ENCODE data around the gene EML4.
"Not testable (repeated sequence)": the region's sequence is repeated elsewhere in the genome, so short reads cannot be mapped to it uniquely, and the experiment has no call there.

EML4 gene

DNA sequence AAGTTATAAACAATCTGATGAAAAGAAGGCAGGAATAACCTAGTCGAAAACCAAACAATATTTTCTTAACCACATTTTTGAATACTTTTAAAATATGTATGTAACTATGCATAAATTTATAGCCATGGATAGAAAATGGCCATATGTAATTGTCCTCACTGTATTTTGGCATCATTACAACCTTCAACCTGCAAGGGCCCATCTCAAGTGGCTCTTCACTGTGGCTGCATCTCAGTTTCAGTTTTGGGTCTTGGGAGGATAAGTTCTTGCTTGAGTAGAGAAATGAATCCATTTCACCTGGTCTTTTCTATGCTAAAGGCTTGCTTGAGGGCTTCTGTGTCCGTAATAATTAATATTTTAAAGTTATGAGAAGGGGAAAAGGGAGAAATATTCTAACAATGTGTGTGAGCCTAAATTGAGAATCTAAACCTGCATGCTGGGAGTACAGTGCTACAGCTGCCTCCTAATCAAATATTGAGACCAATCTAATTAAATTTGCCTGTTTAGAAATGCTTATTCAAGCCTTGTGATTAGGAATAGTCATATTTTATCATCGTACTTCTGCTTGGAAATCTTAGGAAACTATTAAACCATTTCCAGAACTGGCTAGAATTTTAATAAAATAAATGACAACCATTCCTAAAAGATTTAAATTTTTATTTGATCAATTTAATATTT is 92.5 kb downstream of the EML4 start:
- no peak for DNase-seq (ENCODE audit: low read depth)
- H3K4me3 ChIP-seq (ENCODE audit: low read depth, low read length), result no peak overlapping the region
- TF ChIP-seq, protein P1, sequence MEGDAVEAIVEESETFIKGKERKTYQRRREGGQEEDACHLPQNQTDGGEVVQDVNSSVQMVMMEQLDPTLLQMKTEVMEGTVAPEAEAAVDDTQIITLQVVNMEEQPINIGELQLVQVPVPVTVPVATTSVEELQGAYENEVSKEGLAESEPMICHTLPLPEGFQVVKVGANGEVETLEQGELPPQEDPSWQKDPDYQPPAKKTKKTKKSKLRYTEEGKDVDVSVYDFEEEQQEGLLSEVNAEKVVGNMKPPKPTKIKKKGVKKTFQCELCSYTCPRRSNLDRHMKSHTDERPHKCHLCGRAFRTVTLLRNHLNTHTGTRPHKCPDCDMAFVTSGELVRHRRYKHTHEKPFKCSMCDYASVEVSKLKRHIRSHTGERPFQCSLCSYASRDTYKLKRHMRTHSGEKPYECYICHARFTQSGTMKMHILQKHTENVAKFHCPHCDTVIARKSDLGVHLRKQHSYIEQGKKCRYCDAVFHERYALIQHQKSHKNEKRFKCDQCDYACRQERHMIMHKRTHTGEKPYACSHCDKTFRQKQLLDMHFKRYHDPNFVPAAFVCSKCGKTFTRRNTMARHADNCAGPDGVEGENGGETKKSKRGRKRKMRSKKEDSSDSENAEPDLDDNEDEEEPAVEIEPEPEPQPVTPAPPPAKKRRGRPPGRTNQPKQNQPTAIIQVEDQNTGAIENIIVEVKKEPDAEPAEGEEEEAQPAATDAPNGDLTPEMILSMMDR (IDR thresholded peaks at IDR 0.05; ENCODE audit: control insufficient read depth, extremely low read depth, insufficient read depth), result no peak

DNA sequence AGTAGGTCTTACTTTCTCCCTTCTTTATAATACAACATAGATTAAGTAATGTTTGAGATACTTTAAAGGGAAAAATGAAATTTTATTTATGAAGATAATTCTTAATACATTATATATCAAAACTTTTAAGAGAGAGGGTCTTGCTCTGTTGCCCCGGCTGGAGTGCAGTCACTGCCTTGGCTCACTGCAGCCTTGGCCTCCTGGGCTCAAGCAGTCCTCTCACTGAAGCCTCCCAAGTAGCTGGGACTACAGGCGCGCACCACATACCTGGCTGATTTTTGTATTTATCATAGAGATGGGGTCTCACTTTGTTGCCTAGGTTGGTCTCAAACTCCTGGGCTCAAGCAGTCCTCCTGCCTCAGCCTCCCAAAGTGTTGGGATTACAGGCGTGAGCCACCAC is 97.1 kb downstream of the EML4 start:
- no peak overlapping the region for H3K4me3 ChIP-seq (ENCODE audit: low read depth, low read length)
- TF ChIP-seq, protein P1 (IDR thresholded peaks at IDR 0.05; ENCODE audit: control insufficient read depth, extremely low read depth, insufficient read depth), result no peak
- no peak for DNase-seq (ENCODE audit: low read depth)

DNA sequence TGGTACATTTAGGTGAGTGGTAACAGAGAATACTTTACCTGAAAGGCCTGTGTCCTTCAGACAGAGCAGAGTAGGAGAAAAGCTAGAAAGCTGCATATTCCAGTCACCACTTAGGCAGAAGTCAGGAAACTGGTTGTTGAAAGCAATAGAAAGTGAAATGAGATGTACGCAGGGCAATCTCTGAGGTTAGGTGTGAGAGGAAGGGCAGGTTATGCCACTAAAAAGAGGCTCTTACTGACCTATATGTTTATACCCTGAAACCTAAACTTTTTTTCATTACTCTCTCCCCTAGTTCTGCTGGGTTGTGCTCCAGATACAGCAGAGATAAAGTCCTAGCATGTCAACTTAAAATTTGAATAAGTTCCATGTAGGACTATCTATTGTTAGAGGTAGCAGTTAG is 98.4 kb downstream of the EML4 start:
- no peak overlapping the region for H3K4me3 ChIP-seq (ENCODE audit: low read depth, low read length)
- TF ChIP-seq, protein P1 (IDR thresholded peaks at IDR 0.05; ENCODE audit: control insufficient read depth, extremely low read depth, insufficient read depth), result no peak
- DNase-seq (ENCODE audit: low read depth), result no peak

DNA sequence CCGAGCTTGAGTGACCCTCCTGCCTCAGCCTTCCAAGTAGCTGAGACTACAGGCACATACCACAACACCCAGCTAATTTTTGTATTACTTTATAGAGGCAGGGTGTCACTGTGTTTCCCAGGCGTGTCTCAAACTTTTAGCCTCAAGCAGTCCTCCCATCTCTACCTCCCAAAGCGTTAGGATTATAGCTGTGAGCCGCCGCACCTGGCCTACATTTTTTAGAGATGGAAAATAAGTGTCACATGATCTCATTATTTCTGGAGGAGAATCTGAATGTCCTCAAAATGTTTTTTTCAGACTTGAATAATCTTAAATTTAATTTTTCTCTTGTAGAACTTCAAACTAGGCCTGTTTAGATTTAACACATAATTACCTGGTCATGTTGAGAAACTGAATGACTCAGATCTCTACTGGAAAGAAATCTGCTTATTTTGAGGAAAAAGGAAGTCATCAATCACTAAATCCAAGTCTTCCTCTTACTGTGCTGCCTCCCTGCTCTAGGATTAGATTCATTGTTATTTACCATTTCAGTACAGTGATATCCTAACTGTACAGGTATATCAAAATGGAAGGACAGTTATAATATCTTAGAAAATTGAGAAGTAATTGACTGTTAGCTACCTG is 99.5 kb downstream of the EML4 start:
- TF ChIP-seq, protein P1 (IDR thresholded peaks at IDR 0.05; ENCODE audit: control insufficient read depth, extremely low read depth, insufficient read depth), result no peak
- H3K4me3 ChIP-seq (ENCODE audit: low read depth, low read length), result no peak overlapping the region
- no peak for DNase-seq (ENCODE audit: low read depth)

DNA sequence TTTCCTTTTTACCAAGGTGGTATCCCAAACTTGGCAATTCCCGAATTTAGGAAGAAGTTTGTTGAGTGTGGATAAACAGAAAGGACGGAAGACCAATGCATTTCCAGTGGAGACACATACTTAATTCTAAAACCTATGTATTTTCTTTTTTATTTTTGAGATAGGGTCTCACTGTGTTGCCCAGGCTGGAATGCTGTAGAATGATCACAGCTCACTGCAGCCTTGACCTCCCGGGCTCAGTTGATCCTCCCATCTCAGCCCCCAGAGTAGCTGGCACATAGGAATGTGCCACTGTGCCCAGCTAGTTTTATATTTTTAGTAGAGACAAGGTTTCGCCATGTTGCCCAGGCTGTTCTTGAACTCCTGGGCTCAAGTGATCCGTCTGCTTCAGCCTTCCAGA is 101.6 kb downstream of the EML4 start:
- DNase-seq (ENCODE audit: low read depth), result no peak
- TF ChIP-seq, protein P1 (IDR thresholded peaks at IDR 0.05; ENCODE audit: control insufficient read depth, extremely low read depth, insufficient read depth), result no peak
- no peak overlapping the region for H3K4me3 ChIP-seq (ENCODE audit: low read depth, low read length)

DNA sequence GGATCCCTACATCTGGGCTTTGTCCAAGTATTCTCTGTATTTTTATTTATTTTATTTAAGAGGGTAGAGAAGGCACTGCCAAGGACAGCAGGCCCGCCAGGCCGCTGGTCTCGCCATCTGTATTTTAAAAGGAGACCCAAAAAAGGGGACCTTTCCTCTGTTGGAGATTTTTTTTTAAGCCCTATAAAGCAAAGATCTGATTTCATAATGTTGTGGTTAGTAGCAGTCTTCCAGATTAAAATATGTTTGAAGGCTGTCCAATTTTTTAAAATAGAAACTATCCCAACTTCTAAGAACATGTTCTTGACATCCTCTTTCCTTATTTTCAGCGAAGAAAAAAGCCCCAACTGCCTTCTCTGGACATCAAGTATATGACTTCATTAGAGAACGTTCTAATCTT is 102.1 kb downstream of the EML4 start:
- DNase-seq (ENCODE audit: low read depth); H3K4me3 ChIP-seq (ENCODE audit: low read depth, low read length): not testable (repeated sequence)

DNA sequence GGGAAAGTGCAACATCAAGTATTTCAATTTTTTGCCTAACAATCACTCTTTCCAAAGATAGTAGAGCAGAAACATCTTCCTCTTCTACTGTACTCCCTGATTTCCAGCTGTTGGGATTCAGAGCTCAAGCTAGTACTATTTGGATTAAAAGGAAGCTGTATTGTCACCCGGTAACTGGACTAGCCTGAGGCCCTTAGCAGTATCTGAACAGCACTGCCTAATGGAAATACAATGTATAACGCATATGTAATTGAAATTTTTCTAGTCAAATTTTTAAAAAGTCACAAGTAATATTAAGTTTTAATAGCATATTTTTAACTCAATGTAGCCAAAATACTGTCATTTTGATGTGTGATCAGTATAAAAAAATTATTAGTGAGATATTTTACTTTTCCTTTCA is 105.7 kb downstream of the EML4 start:
- no peak overlapping the region for H3K4me3 ChIP-seq (ENCODE audit: low read depth, low read length)
- no peak for DNase-seq (ENCODE audit: low read depth)
- TF ChIP-seq, protein P1 (IDR thresholded peaks at IDR 0.05; ENCODE audit: control insufficient read depth, extremely low read depth, insufficient read depth), result no peak
